Natural killer cell (primary cell): Measurements from ENCODE around the gene ARHGEF4. TPM values are rescaled to one million over a fixed set of nuclear protein-coding genes. Genes with fewer than 3 reads are reported as not detected.

Experiments
- ATAC-seq, 3 donors: fragments of 150-1000 bp in 2 of 3; fragments of 200-7000 bp in 1 of 3; cut with Tn5 transposase; 1 replicate in 1 of 3; 2 replicates in 2 of 3; pipeline ENCODE4 v1.10.0; 2021; ENCODE audit warnings: mild to moderate bottlenecking in 2 of 3, moderate library complexity in 2 of 3
- DNase-seq, 2 donors: peaks; one replicate each; pipeline versions ENCODE4 v3.0.0 to v3.0.0-alpha.2; 2013 to 2021; ENCODE audit warnings: mixed read lengths in 1 of 2
- H3K27ac ChIP-seq: one replicate; pipeline ENCODE4 v1.5.1; 2013; ENCODE audit warnings: mild to moderate bottlenecking, low read length
- H3K27me3 ChIP-seq: one replicate; pipeline ENCODE4 v1.6.1; 2013; ENCODE audit warnings: low read length; ENCODE audit not compliant: control insufficient read depth, insufficient read depth
- H3K36me3 ChIP-seq: one replicate; pipeline ENCODE4 v1.6.1; 2013; ENCODE audit warnings: low read length; ENCODE audit not compliant: control insufficient read depth, insufficient read depth
- H3K4me1 ChIP-seq: one replicate; pipeline ENCODE4 v1.6.1; 2013; ENCODE audit warnings: low read length; ENCODE audit not compliant: control insufficient read depth, insufficient read depth
- H3K4me3 ChIP-seq: one replicate; pipeline ENCODE4 v1.5.1; 2013; ENCODE audit warnings: low read length
- H3K9me3 ChIP-seq: one replicate; pipeline ENCODE4 v1.6.1; 2013; ENCODE audit warnings: low read length; ENCODE audit not compliant: control insufficient read depth, insufficient read depth
- H3K27ac Mint-ChIP-seq, 2 donors: one replicate each; pipeline ENCODE4 v1.8.0; 2022; ENCODE audit warnings: mild to moderate bottlenecking in 2 of 2, mixed read lengths in 2 of 2, moderate library complexity in 1 of 2
- H3K27me3 Mint-ChIP-seq, 2 donors: one replicate each; pipeline ENCODE4 v1.8.0; 2022; ENCODE audit warnings: low read depth in 2 of 2, mixed read lengths in 2 of 2
- H3K36me3 Mint-ChIP-seq: one replicate; pipeline ENCODE4 v1.8.0; 2022; ENCODE audit warnings: mixed read lengths
- H3K4me1 Mint-ChIP-seq, 2 donors: one replicate each; pipeline ENCODE4 v1.8.0; 2022; ENCODE audit warnings: mixed read lengths in 2 of 2
- H3K4me3 Mint-ChIP-seq: one replicate; pipeline ENCODE4 v1.8.0; 2022; ENCODE audit warnings: mild to moderate bottlenecking, moderate library complexity, mixed read lengths
- H3K9me3 Mint-ChIP-seq, 2 donors: one replicate each; pipeline ENCODE4 v1.8.0; 2022; ENCODE audit warnings: mixed read lengths in 2 of 2
- CTCF ChIP-seq: fragments of 200-600 bp; IDR thresholded peaks from one replicate; pipeline ENCODE4 v1.8.0; 2022; ENCODE audit warnings: antibody characterized with exemption
- WGBS: methylation state at CpG from one replicate; pipeline ENCODE4 v1.1.7; 2013; ENCODE audit warnings: missing lambda C conversion rate; ENCODE audit not compliant: insufficient coverage; 5-methylcytosine and 5-hydroxymethylcytosine counted together
- intact Hi-C: fragments of 100-400 bp; cut with micrococcal nuclease; formaldehyde crosslinking; loops from one replicate; pipeline ENCODE4 v1.14.2; 2022
- total RNA-seq, 4 donors: library from RNA; stranded (reverse); fragments of 120-200 nt in 1 of 4; gene quantifications; one replicate each; pipeline versions ENCODE4 v1.2.3 to v1.2.4, GENCODE V29; 2013 to 2022

ARHGEF4 gene
- total RNA-seq, 3 donors from 2014 or later (not counting 1 experiment from before 2014, with no cell fraction given): 0.11 TPM; not detected in 2

GRCh38 chr2:130847776-130848525 lies 11.2 kb downstream of the ARHGEF4 start:
- peaks cover 0 to 4% of the 10 kb centered on the region in 2 donors for H3K27me3 Mint-ChIP-seq
- no peaks in the 10 kb centered on the region for H3K9me3 ChIP-seq
- H3K36me3 ChIP-seq: no peaks in the 10 kb centered on the region
- no peaks in the 10 kb centered on the region for H3K4me1 ChIP-seq
- H3K27me3 ChIP-seq: no peaks in the 10 kb centered on the region
- no peaks in the 10 kb centered on the region for H3K9me3 Mint-ChIP-seq
- H3K27ac Mint-ChIP-seq: no peak overlapping the region
- no peak for DNase-seq
- intact Hi-C loops: no loop called here
- H3K4me1 Mint-ChIP-seq: no peaks in the 10 kb centered on the region
- no peaks in the 10 kb centered on the region for H3K36me3 Mint-ChIP-seq
- TF ChIP-seq CTCF: no peak
- no peak overlapping the region for H3K4me3 ChIP-seq
- ATAC-seq: no peak
- H3K4me3 Mint-ChIP-seq: no peak overlapping the region
- 85% methylated on average over 19 of the region's 19 CpGs for WGBS
- H3K27ac ChIP-seq: no peak overlapping the region

DNA sequence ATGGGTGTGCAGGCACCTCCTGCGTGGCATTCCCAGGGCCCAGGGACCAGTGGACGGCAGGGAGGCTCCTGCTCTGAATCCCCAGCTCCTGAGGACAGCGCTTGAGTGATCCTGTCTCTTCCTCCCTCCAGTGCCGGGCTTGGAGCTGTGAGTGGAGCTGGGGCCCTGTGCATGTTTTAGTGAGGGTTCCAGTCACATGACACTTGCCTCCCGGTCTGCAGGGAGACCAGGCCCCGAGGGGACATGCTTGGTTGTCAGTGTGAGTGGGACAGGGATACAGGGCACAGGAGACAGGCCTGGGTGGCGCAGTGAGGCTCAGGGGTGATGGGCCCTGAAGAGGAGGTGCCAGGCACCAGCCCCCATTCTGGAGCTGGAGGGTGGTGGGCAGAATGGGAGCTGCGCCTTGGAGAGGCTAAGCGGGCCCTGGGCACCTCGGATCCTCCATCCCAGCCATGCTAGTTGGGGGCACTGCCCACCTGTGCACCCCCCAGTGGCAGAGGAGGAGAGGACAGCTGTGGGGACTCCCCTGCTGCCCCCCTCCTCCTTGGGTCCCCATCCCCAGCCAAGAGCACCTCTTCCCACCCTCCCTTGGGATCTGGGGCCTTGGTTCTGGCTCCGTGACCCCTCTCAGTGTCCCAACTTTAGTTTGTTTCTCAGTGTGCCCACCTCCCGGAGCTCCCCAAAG lies 12.0 kb downstream of the ARHGEF4 start:
- Mint-ChIP-seq H3K9me3 (no peaks in the 10 kb centered on the region), H3K4me1 (no peaks in the 10 kb centered on the region), H3K27ac (no peak overlapping the region), H3K36me3 (no peaks in the 10 kb centered on the region), H3K4me3 (no peak overlapping the region), H3K27me3 (peaks cover 0 to 4% of the 10 kb centered on the region in 2 donors)
- WGBS: 88% methylated on average over 12 of the region's 12 CpGs
- peak in 1 of 3 donors; percentile 28 for ATAC-seq
- H3K9me3 ChIP-seq: no peaks in the 10 kb centered on the region
- H3K27me3 ChIP-seq: no peaks in the 10 kb centered on the region
- no peaks in the 10 kb centered on the region for H3K36me3 ChIP-seq
- H3K4me3 ChIP-seq: no peak overlapping the region
- H3K27ac ChIP-seq: no peak overlapping the region
- intact Hi-C loops: no loop called here
- no peak for DNase-seq
- H3K4me1 ChIP-seq: no peaks in the 10 kb centered on the region
- no peak for TF ChIP-seq CTCF

DNA sequence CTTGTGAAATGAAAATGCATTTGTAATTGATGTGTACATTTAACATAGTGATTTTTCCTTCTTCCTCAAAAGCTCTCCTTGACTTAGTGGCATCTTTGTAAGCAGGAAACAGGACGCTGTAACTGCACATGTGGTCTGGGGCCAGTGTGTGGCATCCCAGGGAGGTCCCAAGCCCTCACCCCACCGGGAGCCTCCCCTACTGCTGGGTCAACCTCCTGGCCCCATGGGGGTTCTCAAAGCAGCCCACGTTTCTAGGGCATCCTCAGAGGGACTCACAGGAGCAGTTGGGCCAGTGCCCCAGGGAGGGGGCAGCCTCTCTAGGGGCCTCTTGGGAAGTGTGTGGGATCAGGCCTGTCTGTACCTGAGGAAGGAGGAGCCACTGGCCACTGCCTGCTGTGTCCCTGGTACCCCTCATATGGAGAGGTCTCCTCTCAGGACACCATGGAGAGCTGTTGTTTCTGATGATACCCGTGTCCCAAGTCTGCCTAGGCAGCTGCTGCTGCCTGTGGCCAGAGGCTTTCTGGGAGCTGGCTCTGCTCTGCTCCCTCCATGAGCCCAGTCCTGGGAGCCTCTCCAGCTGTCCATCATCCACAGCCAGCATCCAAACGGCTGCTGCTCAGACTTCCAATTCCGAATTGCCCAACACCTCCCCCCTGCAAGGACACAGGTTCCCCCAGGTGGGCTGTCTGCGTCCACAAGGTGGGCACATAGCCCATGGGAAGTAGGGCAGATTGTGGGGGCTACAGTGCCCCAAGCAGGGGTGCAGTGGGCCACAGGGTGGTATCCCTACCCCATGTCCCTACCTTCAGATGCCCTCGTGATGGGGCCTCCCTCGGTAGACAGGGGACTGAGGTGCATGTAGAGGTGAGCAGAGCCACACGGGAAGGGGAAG lies 13.4 kb downstream of the ARHGEF4 start:
- H3K4me3 Mint-ChIP-seq: no peak overlapping the region
- no peak for DNase-seq
- 52% methylated on average over 8 of the region's 10 CpGs for WGBS
- ATAC-seq: no peak
- H3K4me1 Mint-ChIP-seq: no peaks in the 10 kb centered on the region
- no peak overlapping the region for H3K27ac Mint-ChIP-seq
- H3K4me1 ChIP-seq: no peaks in the 10 kb centered on the region
- no peaks in the 10 kb centered on the region for H3K9me3 ChIP-seq
- no peak overlapping the region for H3K27ac ChIP-seq
- H3K27me3 Mint-ChIP-seq: peaks cover 0 to 4% of the 10 kb centered on the region in 2 donors
- no peaks in the 10 kb centered on the region for H3K27me3 ChIP-seq
- no peaks in the 10 kb centered on the region for H3K36me3 Mint-ChIP-seq
- no peak overlapping the region for H3K4me3 ChIP-seq
- no peaks in the 10 kb centered on the region for H3K9me3 Mint-ChIP-seq
- TF ChIP-seq CTCF: no peak
- intact Hi-C loops: no loop called here
- no peaks in the 10 kb centered on the region for H3K36me3 ChIP-seq
